NCI-H524 treated with DMSO at 0.1 percent for 48 hours (cell line): ENCODE results near the gene NFKB1.
"Not testable (repeated sequence)": the region's sequence is repeated elsewhere in the genome, so short reads cannot be mapped to it uniquely, and the experiment has no call there.

ENCODE experiments used
- DNase-seq: peaks from one replicate; lab custom pipeline; 2025; lab: John Stamatoyannopoulos, UW

Gene NFKB1, protein sequence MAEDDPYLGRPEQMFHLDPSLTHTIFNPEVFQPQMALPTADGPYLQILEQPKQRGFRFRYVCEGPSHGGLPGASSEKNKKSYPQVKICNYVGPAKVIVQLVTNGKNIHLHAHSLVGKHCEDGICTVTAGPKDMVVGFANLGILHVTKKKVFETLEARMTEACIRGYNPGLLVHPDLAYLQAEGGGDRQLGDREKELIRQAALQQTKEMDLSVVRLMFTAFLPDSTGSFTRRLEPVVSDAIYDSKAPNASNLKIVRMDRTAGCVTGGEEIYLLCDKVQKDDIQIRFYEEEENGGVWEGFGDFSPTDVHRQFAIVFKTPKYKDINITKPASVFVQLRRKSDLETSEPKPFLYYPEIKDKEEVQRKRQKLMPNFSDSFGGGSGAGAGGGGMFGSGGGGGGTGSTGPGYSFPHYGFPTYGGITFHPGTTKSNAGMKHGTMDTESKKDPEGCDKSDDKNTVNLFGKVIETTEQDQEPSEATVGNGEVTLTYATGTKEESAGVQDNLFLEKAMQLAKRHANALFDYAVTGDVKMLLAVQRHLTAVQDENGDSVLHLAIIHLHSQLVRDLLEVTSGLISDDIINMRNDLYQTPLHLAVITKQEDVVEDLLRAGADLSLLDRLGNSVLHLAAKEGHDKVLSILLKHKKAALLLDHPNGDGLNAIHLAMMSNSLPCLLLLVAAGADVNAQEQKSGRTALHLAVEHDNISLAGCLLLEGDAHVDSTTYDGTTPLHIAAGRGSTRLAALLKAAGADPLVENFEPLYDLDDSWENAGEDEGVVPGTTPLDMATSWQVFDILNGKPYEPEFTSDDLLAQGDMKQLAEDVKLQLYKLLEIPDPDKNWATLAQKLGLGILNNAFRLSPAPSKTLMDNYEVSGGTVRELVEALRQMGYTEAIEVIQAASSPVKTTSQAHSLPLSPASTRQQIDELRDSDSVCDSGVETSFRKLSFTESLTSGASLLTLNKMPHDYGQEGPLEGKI

DNA sequence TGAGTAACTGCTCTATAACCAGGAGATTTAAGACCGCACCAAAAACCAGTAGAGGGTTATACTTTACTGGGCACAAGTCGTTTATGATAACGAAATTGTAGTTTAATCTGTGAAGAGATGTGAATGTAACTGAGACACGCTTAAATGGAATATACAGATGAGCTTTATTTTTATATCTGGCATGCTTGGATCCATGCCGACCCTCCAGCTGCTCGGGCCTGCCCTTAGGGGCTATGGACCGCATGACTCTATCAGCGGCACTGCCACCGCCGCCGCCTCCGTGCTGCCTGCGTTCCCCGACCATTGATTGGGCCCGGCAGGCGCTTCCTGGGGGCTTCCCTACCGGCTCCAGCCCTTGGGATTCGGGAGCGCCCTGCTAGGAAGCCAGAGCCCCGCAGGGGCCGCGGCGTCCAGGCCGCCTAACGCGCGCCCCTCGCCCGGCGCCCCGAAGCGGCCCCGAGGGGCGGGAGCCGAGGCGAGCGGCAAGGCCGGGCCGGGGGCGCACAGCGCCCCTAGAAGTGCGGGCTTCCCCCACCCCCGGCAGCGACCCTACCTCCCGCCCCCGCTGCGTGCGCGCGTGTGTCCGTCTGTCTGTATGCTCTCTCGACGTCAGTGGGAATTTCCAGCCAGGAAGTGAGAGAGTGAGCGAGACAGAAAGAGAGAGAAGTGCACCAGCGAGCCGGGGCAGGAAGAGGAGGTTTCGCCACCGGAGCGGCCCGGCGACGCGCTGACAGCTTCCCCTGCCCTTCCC lies at the start of gene NFKB1:
NFKB1 (plus strand) TSS at position 664 of the 751 bp plus-strand sequence. CDS start 24,160 bp downstream, outside the sequence.
- no peak for DNase-seq

DNA sequence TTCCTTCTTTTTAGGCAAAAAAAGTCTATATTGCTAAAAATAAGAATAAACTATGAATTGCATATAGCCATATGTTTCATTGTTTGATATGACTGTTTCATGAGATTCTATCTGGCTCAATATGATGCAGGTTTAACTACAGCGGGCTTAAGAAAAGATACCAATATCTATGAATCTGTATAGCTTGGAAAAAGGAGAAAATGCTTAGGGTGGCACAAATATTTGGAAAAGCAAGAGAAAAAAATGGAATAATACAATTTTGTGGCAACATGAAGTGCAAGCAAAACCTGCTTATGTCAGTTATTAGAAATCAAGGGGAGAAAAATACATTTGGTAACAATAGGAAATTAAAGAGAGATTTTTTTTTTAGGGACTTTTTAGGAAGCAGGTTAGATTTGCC lies 48.3 kb upstream of the NFKB1 start:
- DNase-seq: no peak

GRCh38 chr4:102453827-102454226 lies 47.3 kb upstream of the NFKB1 start:
- DNase-seq: no peak

- DNase-seq: no peak
These were observed 46.9 kb upstream of the NFKB1 start for GRCh38 chr4:102454268-102454667.

DNA sequence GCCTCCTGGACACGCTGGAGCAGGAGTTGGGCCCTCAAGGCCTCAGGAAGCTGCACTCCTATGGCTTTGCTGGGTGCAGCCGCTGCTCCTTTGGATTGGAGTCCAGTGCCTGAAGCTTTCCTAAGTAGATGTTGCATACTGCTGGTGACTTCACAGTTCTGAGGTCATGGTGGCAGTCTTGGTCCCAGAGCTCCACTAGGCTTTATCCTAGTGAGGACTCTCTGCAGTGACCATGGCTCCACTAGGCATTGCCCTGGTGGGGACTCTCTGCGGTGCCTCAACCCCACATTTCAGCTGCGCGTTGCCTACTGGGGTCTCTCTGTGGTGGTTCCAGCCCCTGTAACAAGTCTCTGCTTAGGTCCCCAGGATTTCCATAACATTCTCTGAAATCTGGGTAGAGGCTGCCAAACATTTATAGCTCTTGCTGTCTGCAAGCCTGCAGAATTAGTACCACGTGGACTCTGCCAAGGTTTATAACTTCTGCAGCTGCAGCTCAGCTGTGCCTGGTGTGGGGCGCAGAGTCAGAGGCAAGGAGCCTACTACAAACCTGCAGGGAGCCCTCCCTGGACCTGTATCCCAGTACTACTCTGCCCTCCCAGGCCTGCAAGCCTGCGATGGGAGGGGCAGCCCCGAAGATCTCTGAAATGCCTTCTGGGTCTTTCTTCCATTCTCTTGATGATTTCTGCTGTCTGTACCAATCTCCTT lies 46.0 kb upstream of the NFKB1 start:
- no peak for DNase-seq

GRCh38 chr4:102455750-102456149 lies 45.4 kb upstream of the NFKB1 start:
- DNase-seq: no peak

- DNase-seq: no peak
These were observed 34.9 kb upstream of the NFKB1 start for GRCh38 chr4:102466298-102466697.

GRCh38 chr4:102469806-102470205 lies 31.4 kb upstream of the NFKB1 start:
- DNase-seq: no peak

DNA sequence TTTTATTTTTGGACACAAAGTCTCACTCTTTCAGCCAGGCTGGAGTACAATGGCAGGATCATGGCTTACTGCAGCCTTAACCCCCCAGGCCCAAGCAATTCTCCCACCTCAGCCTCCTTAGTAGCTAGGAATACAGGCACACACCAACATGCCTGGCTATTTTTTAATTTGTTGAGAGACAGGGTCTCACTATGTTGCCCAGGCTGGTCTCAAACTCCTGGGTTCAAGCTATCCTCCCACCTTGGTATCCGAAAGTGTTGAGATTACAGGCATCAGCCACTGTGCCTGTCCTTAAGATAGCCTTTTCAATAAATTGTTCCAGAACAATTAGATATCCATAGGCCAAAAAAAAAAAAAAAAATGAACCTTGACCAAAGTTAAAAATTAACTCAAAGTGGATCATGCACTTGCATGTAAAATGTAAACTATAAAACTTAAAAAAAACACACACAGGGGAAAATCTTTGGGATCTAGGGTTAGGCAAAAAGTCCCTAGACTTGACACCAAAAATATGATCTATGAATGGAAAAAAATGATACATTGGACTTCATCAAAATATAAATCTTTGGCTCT lies 28.6 kb upstream of the NFKB1 start:
- DNase-seq: no peak

DNA sequence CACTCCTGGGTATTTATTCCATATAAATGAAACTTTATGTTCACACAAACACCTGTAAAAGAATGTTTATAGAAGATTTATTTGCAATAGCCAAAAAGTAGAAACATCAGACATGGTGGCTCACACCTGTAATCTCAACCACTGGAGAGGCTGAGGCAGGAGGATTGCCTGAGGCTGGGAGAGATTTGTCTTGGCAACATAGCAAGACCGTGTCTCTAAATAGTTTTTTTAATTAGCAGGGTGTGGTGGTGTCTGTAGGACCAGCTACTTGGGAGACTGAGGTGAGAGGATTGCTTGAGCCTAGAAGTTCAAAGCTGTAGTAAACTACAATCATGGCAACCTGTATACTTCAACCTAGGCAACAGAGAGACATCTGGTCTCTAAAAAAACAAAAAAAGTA lies 27.7 kb upstream of the NFKB1 start:
- DNase-seq: no peak

DNA sequence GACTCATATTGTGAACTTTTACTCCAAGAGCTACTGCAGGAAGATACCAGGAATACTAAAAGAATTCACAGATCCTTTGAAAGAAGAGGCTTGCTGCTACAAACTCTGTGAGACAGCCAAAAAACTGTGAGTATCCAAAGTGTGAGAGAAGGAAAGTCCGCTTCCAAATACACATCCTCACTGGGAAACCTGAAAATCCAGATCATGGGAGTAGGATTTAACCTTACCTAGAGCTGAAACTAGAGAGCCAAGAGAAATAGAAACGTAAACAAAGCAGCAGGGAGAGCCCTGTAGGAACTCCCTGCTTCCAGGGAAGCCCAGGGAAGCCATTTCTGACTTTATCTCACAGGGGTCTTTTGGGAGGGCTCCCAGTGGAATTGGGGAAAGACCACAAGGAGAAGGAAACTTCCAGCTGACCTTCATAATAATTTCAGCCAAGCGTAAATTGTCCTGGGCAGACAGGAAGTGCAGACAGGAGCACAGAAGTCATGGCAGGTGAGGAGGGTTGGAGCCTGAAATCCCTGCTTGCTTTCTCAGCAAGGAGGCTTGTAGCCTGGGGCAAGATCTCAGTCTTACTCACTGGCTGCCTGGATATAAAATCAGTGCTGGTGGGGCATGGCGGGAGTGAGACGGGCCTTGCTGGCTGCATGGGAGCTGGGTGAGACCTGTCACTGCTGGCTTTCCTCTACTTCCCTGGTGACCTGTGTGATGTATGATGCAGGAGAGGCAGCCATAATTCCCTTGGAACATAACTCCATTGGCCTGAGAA lies 26.2 kb upstream of the NFKB1 start:
- DNase-seq: no peak

GRCh38 chr4:102477657-102478056 lies 23.5 kb upstream of the NFKB1 start:
- no peak for DNase-seq

- no peak for DNase-seq
These were observed 23.0 kb upstream of the NFKB1 start for GRCh38 chr4:102478186-102478585.

- DNase-seq: not testable (repeated sequence)
These were observed 21.3 kb upstream of the NFKB1 start for GRCh38 chr4:102479832-102480231.

DNA sequence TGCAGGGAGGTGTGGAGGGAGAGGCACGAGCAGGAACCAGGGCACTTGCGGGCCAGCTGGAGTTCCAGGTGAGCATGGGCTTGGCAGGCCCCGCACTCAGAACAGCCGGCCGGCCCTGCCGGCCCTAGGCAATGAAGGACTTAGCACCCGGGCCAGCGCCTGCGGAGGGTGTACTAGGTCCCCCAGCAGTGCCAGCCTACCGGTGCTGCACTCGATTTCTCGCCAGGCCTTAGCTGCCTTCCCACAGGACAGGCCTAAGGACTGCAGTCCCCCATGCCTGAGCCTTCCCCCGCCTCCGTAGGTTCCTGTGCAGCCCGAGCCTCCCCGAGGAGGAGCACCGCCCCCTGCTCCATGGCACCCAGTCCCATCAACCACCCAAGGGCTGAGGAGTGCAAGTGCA lies 18.0 kb upstream of the NFKB1 start:
- no peak for DNase-seq

- DNase-seq: not testable (repeated sequence)
These were observed 17.0 kb upstream of the NFKB1 start for GRCh38 chr4:102483990-102484692.

GRCh38 chr4:102492531-102493241 lies 8.5 kb upstream of the NFKB1 start:
- no peak for DNase-seq

- DNase-seq: no peak
These were observed 7.9 kb upstream of the NFKB1 start for GRCh38 chr4:102493257-102493656.

- DNase-seq: no peak
These were observed 7.4 kb upstream of the NFKB1 start for GRCh38 chr4:102493794-102494193.
